Smooth muscle cell (in vitro differentiated cells): ENCODE results near the gene C19orf25. TPM values are rescaled to one million over a fixed set of nuclear protein-coding genes. Genes with fewer than 3 reads are reported as not detected.

Source experiments
- DNase-seq: peaks from one replicate; lab custom pipeline; 2025; ENCODE audit not compliant: unreplicated experiment; lab: John Stamatoyannopoulos, UW
- H2AFZ ChIP-seq: fragments of 200-600 bp; sonication (generic); 2 replicates; pipeline ENCODE4 v1.6.0; 2016; ENCODE audit warnings: antibody characterized with exemption, low read depth, mild to moderate bottlenecking
- H3F3A ChIP-seq: fragments of 200-600 bp; sonication (generic); 2 replicates; pipeline ENCODE4 v1.6.0; 2017; ENCODE audit warnings: antibody characterized with exemption, low read depth
- H3K27ac ChIP-seq: fragments of 200-600 bp; sonication (generic); 2 replicates; pipeline ENCODE4 v1.5.1; 2016; ENCODE audit warnings: low read depth, mild to moderate bottlenecking
- H3K27me3 ChIP-seq: fragments of 200-600 bp; sonication (generic); 2 replicates; pipeline ENCODE4 v1.6.1; 2016; ENCODE audit warnings: low read depth, mild to moderate bottlenecking
- H3K36me3 ChIP-seq: fragments of 200-600 bp; sonication (generic); 2 replicates; pipeline ENCODE4 v1.5.1; 2016; ENCODE audit warnings: low read depth
- H3K4me1 ChIP-seq: fragments of 200-600 bp; sonication (generic); 2 replicates; pipeline ENCODE4 v1.5.1; 2016; ENCODE audit warnings: low read depth
- H3K4me2 ChIP-seq: fragments of 200-600 bp; sonication (generic); 2 replicates; pipeline ENCODE4 v1.6.0; 2016; ENCODE audit warnings: mild to moderate bottlenecking
- H3K4me3 ChIP-seq: fragments of 200-600 bp; sonication (generic); 2 replicates; pipeline ENCODE4 v1.5.1; 2016; ENCODE audit warnings: mild to moderate bottlenecking
- H3K79me2 ChIP-seq: fragments of 200-600 bp; sonication (generic); 2 replicates; pipeline ENCODE4 v1.6.0; 2016; ENCODE audit warnings: low read depth, mild to moderate bottlenecking
- H3K9ac ChIP-seq: fragments of 200-600 bp; sonication (generic); 2 replicates; pipeline ENCODE4 v1.6.0; 2016; ENCODE audit warnings: low read depth
- H3K9me3 ChIP-seq: fragments of 200-600 bp; sonication (generic); replicated peaks from 2 replicates; pipeline ENCODE4 v1.5.1; 2016; ENCODE audit warnings: low read depth
- H4K20me1 ChIP-seq: fragments of 200-600 bp; sonication (generic); 2 replicates; pipeline ENCODE4 v1.6.0; 2016; ENCODE audit warnings: low read depth
- CTCF ChIP-seq: fragments of 200-600 bp; sonication (generic); IDR thresholded peaks from 2 replicates; pipeline ENCODE4 v1.5.1; 2017; ENCODE audit warnings: borderline replicate concordance, mild to moderate bottlenecking, antibody characterized with exemption; ENCODE audit not compliant: insufficient read depth, poor library complexity, severe bottlenecking
- WGBS: methylation state at CpG from one replicate; pipeline ENCODE4 v1.1.7; 2016; ENCODE audit warnings: low lambda C conversion rate; 5-methylcytosine and 5-hydroxymethylcytosine counted together
- polyA plus RNA-seq: library from polyadenylated mRNA; unstranded; fragments of >200 nt; fragmentation: Nextera tagmentation; extraction: Ambion mirVana; gene quantifications from 2 replicates; pipeline ENCODE4 v1.2.1, GENCODE V29; 2016
- total RNA-seq: library from RNA; depleted of rRNA; stranded (reverse); fragments of >200 nt; gene quantifications from 2 replicates; pipeline ENCODE4 v1.2.3, GENCODE V29; 2014

C19orf25 gene
- total and polyA plus RNA-seq, 2 experiments from 2014 or later = 15.2 to 27.9 TPM

- Histone ChIP-seq H4K20me1 (peaks cover 85% of the 10 kb centered on the region), H3K27ac (no peak overlapping the region), H3K9me3 (no peaks in the 10 kb centered on the region), H3K4me3 (no peak overlapping the region), H3K4me1 (peaks cover 31% of the 10 kb centered on the region), H3K4me2 (no peak overlapping the region), H3F3A (no peaks in the 10 kb centered on the region), H2AFZ (no peak overlapping the region), H3K79me2 (no peaks in the 10 kb centered on the region), H3K36me3 (no peaks in the 10 kb centered on the region), H3K9ac (no peak overlapping the region), H3K27me3 (peaks cover 66% of the 10 kb centered on the region)
- WGBS = 23% methylated on average over 56 of the region's 70 CpGs
- no peak for DNase-seq
- TF ChIP-seq CTCF = no peak
Measured at GRCh38 chr19:1466461-1467214, 12.4 kb downstream of the C19orf25 start.

- Histone ChIP-seq H3K4me1 (peaks cover 27% of the 10 kb centered on the region), H3K4me3 (no peak overlapping the region), H3K36me3 (no peaks in the 10 kb centered on the region), H2AFZ (no peak overlapping the region), H3K27me3 (peaks cover 60% of the 10 kb centered on the region), H3K4me2 (peak overlapping the region; percentile 40), H4K20me1 (peaks cover 83% of the 10 kb centered on the region), H3K79me2 (no peaks in the 10 kb centered on the region), H3K9me3 (no peaks in the 10 kb centered on the region), H3K27ac (no peak overlapping the region), H3K9ac (no peak overlapping the region), H3F3A (no peaks in the 10 kb centered on the region)
- no peak for DNase-seq
- 42% methylated on average over 27 of the region's 41 CpGs for WGBS
- TF ChIP-seq CTCF = no peak
Measured at GRCh38 chr19:1466018-1466460, 13.0 kb downstream of the C19orf25 start.

GRCh38 chr19:1465191-1466016 lies 13.6 kb downstream of the C19orf25 start:
- TF ChIP-seq CTCF = peak; percentile 48
- Histone ChIP-seq H3K27me3 (peaks cover 54% of the 10 kb centered on the region), H3K4me2 (peak overlapping the region; percentile 40), H2AFZ (no peak overlapping the region), H4K20me1 (peaks cover 83% of the 10 kb centered on the region), H3K27ac (no peak overlapping the region), H3K4me3 (peak overlapping the region; percentile 21), H3K36me3 (no peaks in the 10 kb centered on the region), H3F3A (no peaks in the 10 kb centered on the region), H3K9ac (no peak overlapping the region), H3K4me1 (peaks cover 27% of the 10 kb centered on the region), H3K9me3 (no peaks in the 10 kb centered on the region), H3K79me2 (no peaks in the 10 kb centered on the region)
- no peak for DNase-seq
- WGBS = 27% methylated on average over 82 of the region's 83 CpGs
